Measurements from ENCODE around the gene IRF2BPL.

Gene IRF2BPL

DNA sequence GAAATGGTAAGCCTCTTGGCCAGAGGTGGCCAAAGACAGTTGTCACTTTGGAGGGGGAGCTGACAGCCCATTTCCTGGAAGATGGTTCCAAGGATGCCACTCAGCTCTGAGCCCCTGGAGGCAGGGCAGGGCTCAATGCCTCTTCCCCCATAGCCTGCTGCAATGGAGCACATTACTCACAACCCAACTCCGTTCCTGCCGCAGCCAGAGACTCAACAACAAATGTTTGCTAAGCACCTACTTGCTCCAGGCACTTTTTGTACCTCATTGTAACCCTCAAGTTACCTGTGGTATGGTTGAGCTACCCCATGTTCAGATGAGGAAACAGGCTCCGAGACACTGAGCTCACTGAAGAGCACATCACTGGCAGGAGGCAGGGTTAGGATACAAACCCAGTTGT lies 19.5 kb downstream of the IRF2BPL start:
- DNase-seq, result no peak

DNA sequence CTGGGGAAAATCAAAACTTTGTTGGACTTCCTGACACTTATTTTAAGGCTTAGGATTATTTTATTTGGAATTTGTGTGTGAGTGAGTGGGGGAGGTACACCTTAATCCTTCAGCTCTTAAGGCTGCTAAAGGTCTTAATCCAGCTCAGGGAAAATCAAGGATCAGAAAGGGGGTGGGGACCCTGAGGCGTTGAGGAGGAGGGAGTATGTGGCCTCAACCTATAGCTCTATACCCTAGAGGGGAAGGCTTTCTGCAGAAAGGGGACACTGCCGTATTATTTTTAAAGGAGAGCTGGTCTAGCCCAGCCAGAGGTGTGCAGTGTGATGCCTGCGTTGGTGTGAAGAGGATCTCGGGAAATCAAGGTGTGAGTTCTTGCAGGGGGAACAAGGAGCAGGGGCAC lies 20.0 kb downstream of the IRF2BPL start:
- DNase-seq, result no peak

GRCh38 chr14:77007975-77008421 lies 20.5 kb downstream of the IRF2BPL start:
- DNase-seq, result no peak

DNA sequence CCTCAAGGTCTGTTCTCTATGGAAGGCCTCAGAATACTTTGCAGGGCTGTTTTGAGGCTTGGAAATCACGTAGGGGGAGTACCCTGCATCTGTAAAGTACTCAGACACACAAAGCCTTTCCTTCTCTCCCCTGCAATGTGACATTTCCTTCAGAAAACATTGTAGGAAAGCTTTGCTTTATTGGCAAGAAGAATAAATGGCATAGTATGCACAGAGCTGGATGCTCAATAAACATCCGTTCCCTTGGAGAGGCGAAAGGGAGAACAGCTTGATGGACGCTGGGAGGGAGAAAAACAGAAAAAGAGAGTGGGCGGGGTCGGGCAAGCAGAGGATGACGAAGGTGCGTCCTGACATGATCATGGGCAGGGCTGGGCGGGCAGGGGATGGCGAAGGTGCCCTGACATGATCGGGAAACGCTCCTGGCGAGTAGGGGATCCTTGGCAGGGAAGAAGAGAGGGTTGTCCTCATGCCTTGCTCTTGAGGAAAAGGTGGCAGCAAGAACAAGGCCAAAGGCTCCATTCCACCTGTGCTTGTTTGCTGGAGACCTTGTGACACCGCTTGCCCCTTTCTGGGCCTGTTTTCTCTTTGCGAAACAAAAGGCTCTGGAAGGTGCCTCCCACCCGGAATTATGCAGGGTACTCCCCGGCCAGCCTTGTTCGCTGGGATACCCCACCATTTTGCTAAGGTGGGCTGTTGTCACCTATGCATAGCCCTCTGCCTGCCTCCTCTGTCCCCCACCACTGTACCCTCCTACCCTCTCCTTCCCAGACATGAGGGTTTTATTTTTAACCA lies 21.1 kb downstream of the IRF2BPL start:
- DNase-seq, result no peak

GRCh38 chr14:77006132-77006531 lies 22.4 kb downstream of the IRF2BPL start:
- no peak for DNase-seq

DNA sequence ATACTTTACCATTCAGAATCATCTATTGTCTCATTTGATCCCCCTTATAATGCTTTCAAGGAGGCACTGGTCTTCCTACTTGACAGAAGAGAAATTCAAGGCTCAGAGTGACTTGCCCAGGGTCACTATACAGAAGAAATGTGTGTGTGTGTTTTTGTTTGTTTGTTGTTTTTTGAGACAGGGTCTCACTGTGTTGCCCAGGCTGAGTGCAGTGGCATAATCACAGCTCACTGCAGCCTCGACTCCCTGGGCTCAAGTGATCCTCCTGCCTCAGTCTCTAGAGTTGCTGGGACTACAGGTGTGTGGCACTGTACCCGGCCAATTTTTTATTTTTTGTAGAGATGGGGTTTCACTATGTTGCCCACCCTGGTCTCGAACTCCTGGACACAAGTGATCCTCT lies 22.9 kb downstream of the IRF2BPL start:
- no peak for DNase-seq

- no peak for DNase-seq
These were observed 23.6 kb downstream of the IRF2BPL start for GRCh38 chr14:77004711-77005460.

DNA sequence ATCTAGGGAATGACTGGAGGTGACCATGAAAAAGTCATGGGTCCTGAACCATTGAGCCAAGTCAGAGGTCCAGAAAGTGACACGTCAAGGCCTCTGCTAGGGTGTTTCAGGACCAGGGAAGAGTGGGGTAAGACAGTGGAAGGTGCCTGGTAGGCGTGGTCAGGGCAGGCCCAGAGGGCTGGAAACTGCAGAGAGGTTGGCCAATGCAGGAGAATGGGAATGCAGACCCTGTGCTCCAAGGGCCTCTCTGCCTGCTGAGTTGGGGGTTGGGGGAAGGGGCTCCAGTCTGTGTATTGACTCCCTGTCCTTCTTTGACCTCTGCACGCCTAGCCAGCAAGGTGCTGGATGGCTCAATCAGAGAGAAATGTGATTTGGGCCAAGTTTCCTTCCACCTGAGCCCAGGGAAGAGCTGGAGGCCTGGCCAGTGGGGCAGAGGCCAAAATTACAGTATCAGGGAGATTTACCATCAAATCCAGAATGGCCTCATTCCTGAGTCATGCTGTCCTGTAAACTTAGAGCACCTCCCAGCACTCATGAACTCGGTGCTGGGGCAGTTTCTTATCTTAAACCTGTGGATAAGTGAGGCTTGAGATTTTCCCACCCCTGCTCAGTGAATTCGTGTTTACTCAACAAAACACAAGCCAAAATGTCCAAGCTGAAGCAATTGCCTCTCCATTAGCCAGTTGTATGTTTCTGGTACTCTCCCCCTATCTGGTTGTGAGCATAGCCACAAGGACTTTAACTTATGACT lies 24.4 kb downstream of the IRF2BPL start:
- DNase-seq, result no peak

GRCh38 chr14:77002889-77003288 lies 25.6 kb downstream of the IRF2BPL start:
- DNase-seq, result no peak

DNA sequence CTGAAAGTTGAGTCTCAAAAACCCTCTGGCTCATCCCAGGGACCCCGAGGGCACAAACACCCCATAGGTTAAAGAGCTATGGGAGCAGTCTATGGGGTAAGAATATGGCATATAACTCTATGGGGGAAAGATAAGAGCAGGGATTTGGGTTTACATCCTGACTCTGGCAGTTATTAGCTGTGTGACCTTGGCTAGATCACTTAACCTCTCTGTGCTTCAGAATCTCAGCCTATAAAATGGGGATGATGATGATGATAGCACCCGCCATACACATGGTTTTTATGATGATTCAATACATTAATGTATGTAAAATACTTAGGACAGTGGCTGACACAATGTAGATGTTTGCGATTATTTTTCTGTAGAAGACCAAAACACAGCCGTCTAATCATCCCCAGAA lies 26.2 kb downstream of the IRF2BPL start:
- no peak for DNase-seq

DNA sequence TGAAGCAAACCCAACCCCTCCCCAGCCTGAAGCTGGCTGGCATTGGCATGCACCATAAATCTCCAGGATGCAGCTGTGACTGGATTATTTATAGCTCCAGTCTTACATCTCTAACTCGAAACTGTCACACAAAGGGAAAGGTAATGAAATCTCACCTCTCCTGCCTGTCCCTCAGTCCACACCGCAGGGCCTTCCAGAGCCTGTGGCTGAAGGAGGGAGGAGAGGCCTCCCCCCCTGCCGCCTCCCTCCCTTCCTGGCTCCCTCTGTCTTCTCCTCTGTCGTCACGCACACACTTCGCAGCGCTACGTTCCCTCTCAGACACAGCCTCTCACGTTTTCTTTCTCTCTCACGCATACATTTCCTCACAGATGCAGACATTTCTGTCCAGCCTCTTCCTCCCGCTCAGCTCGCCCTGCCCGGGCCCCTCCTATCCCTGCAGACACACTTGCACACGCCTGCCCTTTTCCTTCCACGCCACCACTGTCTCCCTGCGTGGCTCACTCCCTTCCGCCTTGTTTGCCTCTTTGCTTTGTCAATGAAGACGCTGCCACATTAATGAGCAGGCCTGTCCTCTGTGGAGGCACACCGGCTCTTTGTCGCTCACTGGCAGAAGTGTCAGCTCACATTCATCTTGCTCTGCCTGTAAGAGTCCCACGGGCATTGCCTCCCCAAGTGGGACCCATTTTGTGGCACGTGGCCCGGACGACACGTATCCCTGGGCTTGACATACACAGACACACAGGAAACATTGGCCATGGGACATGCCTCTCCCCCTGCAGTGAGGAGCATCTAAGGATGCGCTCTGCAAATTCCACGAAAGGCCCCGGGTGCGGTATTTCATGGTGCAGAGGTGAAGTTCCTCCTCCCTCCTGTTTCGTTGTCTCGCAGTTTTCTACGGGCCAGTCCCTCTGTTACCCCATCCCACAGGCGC lies 27.9 kb downstream of the IRF2BPL start:
- no peak for DNase-seq

DNA sequence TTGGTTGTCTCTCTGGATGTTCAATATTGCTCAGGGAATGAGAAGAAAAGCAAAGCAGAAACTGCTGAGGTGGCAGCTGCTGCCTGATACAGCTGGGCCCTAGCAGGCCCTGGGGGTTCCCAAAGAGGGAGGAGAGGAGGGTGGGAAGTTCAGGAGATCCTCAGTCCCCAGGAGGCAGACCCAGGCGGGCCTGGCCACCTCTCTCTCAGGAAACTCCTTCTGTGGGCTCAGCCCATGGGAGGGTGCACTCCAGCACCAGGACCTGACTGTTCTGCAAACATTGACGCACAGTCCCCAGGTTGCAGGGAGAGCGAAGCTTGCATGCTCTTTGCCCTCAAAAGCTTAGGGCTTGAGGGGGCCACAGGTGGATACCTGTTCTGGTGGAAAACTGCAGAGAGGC lies 29.6 kb downstream of the IRF2BPL start:
- no peak for DNase-seq

GRCh38 chr14:76997257-76997970 lies 31.1 kb downstream of the IRF2BPL start:
- no peak for DNase-seq

- DNase-seq, result no peak
These were observed 31.9 kb downstream of the IRF2BPL start for GRCh38 chr14:76996563-76997146.

DNA sequence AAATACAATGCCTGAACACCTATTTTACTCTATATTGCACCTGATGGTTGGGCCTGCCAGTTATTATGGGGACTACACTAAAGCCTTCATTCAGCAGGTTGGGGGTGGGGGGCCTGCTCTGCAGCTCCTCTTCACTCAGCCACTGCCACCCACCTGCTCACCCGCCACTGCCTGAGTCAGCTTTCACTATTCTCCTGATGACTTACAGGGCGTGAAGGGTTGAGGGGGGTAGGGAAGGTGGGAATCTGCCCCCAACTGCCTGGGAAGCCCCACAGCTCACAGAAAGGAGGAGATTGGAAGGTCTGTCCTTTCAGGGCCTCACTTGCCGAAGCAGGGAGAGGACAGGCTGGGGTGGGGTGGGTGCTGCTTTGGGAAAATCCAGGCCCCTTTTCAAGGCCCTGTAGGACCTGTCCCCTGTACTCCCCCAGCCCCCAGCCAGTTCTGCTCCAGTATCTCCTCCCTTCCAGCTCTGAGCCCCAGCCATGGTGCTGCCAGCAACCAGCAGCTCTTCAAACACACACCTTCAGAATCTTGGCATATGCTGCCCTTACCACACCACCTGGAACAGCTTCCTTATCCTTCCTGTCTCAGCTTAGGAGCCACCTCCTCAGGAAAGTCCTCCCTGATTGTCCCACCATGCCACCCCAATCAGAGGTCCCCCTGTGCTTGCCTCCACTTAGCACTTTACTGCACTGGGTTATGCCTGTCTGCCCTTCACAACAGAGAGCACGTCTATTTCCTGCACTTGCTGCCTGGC lies 33.1 kb downstream of the IRF2BPL start:
- no peak for DNase-seq

GRCh38 chr14:76993752-76994151 lies 34.8 kb downstream of the IRF2BPL start:
- DNase-seq, result no peak

DNA sequence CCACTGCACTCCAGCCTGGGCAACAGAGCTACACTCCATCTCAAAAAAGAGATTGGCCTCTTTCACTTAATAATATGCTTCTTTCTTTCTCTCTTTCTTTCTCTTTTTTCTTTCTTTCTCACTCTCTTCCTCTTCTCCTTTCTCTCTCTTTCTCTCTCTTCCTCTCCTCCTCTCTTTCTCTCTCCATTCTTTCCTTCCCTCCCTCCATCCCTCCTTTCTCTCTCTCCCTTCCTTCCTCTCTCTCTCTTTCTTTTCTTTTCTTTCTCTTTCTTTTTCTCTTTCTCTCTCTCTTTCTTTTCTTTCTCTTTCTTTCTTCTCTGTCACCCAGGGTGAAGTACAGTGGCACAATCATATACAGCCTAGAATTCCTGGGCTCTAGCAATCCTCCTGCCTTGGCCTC lies 38.4 kb downstream of the IRF2BPL start:
- DNase-seq, result no peak

DNA sequence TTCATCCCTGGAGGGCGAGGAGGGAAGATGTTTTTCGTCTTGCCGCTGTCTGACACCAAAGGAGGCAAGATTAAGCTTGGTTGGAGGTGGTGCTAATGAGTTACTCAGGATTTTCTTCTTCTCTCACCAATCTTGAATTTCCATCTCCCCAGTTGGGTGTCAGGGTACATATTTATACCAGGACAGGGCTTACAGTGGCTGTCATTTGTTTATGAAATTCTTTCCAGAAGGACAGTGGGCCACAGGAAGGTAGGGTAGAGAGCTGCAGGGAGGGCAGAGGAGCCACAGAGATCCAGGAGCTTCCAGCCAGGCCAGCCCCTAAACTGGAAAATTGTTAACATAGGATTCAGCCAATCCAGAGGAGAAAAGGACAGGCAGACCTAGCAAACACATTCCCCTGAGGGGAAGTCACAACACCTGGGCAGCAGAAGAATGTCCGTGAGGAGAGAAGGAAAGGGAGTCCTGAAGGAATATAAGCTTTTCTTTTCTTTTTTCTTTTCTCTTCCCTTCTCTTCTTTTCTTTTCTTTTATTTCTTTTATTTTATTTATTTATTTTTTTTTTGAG lies 40.5 kb downstream of the IRF2BPL start:
- no peak for DNase-seq

GRCh38 chr14:76986231-76986565 lies 42.3 kb downstream of the IRF2BPL start:
- no peak for DNase-seq

GRCh38 chr14:76985540-76986230 lies 42.8 kb downstream of the IRF2BPL start:
- no peak for DNase-seq
